Hematopoietic multipotent progenitor cell treated with erythropoietin and hydrocortisone succinate and interleukin-3 and kit ligand, for 17 days (in vitro differentiated cells): ENCODE measurements around the gene FAM98A.

ENCODE experiments used
- DNase-seq: peaks from one replicate; pipeline ENCODE4 v3.0.0-alpha.2; 2015; ENCODE audit warnings: low spot score

Gene FAM98A

GRCh38 chr2:33597026-33597425 lies 2.1 kb downstream of the FAM98A start:
- DNase-seq = no peak

- no peak for DNase-seq
Measured at GRCh38 chr2:33595385-33595784, 3.7 kb downstream of the FAM98A start.

GRCh38 chr2:33589444-33589843 lies 9.7 kb downstream of the FAM98A start:
- DNase-seq = no peak

GRCh38 chr2:33588232-33588631 lies 10.9 kb downstream of the FAM98A start:
- DNase-seq = no peak

- DNase-seq = no peak
Measured at GRCh38 chr2:33586766-33587165, 12.3 kb downstream of the FAM98A start.

GRCh38 chr2:33583194-33583938 lies 15.7 kb downstream of the FAM98A start:
- DNase-seq = peak; percentile 52

GRCh38 chr2:33581872-33582271 lies 17.2 kb downstream of the FAM98A start:
- DNase-seq = no peak

- no peak for DNase-seq
Measured at GRCh38 chr2:33579227-33579626, 19.9 kb downstream of the FAM98A start.

GRCh38 chr2:33577668-33578067 lies 21.4 kb downstream of the FAM98A start:
- DNase-seq = no peak

GRCh38 chr2:33577084-33577483 lies 22.0 kb downstream of the FAM98A start:
- no peak for DNase-seq

GRCh38 chr2:33573657-33574056 lies 25.4 kb downstream of the FAM98A start:
- no peak for DNase-seq

- no peak for DNase-seq
Measured at GRCh38 chr2:33570681-33571080, 28.4 kb downstream of the FAM98A start.

- DNase-seq = no peak
Measured at GRCh38 chr2:33561872-33562271, 37.2 kb downstream of the FAM98A start.

GRCh38 chr2:33560017-33560416 lies 39.1 kb downstream of the FAM98A start:
- no peak for DNase-seq

GRCh38 chr2:33559328-33559727 lies 39.8 kb downstream of the FAM98A start:
- DNase-seq = no peak

GRCh38 chr2:33555681-33556080 lies 43.4 kb downstream of the FAM98A start:
- DNase-seq = no peak

- no peak for DNase-seq
Measured at GRCh38 chr2:33552758-33553461, 46.2 kb downstream of the FAM98A start.

GRCh38 chr2:33550206-33550605 lies 48.9 kb downstream of the FAM98A start:
- DNase-seq = no peak

- no peak for DNase-seq
Measured at GRCh38 chr2:33541243-33541642, 57.9 kb downstream of the FAM98A start.

GRCh38 chr2:33535421-33535820 lies 63.7 kb downstream of the FAM98A start:
- no peak for DNase-seq
